ENCODE data around the gene SNAPIN. TPM values are rescaled to one million over a fixed set of nuclear protein-coding genes. Genes with fewer than 3 reads are reported as not detected.
A peak's percentile ranks its signal among the peaks of the same experiment; 100 is the strongest.

The SNAPIN gene
- total and polyA plus RNA-seq, 9 of the 15 experiments (the other 6 are each of a cell fraction or from before 2014, with no cell fraction given), result 11.2 to 43.9 (median 32.3) TPM

GRCh38 chr1:153658400-153659174 lies at the start of gene SNAPIN (continued):
- TF ChIP-seq, protein P1, sequence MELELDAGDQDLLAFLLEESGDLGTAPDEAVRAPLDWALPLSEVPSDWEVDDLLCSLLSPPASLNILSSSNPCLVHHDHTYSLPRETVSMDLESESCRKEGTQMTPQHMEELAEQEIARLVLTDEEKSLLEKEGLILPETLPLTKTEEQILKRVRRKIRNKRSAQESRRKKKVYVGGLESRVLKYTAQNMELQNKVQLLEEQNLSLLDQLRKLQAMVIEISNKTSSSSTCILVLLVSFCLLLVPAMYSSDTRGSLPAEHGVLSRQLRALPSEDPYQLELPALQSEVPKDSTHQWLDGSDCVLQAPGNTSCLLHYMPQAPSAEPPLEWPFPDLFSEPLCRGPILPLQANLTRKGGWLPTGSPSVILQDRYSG (tag; conservative IDR thresholded peaks at IDR 0.05; ENCODE audit: low read depth), result no peak
- TF ChIP-seq PHF21A (IDR thresholded peaks at IDR 0.05; ENCODE audit: borderline replicate concordance, low read depth) (no peak), ZNF431 (CRISPR knock-in tag; IDR thresholded peaks at IDR 0.05) (no peak), POU5F1 (IDR thresholded peaks at IDR 0.05; ENCODE audit: borderline replicate concordance, low read depth, low read length, partially characterized antibody) (no peak), SMAD3 (CRISPR knock-in tag; conservative IDR thresholded peaks at IDR 0.05) (no peak), BACH1 (tag; IDR thresholded peaks at IDR 0.05) (no peak), ZNF778 (CRISPR knock-in tag; IDR thresholded peaks at IDR 0.05) (no peak), HLTF (IDR thresholded peaks at IDR 0.05) (no peak), STAG1 (CRISPR knock-in tag; IDR thresholded peaks at IDR 0.05; ENCODE audit: borderline replicate concordance) (no peak), ZNF695 (CRISPR knock-in tag; IDR thresholded peaks at IDR 0.05) (no peak), ZNF407 (IDR thresholded peaks at IDR 0.05; ENCODE audit: low read depth) (no peak)
- TF ChIP-seq, protein P2, sequence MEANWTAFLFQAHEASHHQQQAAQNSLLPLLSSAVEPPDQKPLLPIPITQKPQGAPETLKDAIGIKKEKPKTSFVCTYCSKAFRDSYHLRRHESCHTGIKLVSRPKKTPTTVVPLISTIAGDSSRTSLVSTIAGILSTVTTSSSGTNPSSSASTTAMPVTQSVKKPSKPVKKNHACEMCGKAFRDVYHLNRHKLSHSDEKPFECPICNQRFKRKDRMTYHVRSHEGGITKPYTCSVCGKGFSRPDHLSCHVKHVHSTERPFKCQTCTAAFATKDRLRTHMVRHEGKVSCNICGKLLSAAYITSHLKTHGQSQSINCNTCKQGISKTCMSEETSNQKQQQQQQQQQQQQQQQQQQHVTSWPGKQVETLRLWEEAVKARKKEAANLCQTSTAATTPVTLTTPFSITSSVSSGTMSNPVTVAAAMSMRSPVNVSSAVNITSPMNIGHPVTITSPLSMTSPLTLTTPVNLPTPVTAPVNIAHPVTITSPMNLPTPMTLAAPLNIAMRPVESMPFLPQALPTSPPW (CRISPR knock-in tag; IDR thresholded peaks at IDR 0.05), result peak; percentile 89
- TF ChIP-seq, protein P3, sequence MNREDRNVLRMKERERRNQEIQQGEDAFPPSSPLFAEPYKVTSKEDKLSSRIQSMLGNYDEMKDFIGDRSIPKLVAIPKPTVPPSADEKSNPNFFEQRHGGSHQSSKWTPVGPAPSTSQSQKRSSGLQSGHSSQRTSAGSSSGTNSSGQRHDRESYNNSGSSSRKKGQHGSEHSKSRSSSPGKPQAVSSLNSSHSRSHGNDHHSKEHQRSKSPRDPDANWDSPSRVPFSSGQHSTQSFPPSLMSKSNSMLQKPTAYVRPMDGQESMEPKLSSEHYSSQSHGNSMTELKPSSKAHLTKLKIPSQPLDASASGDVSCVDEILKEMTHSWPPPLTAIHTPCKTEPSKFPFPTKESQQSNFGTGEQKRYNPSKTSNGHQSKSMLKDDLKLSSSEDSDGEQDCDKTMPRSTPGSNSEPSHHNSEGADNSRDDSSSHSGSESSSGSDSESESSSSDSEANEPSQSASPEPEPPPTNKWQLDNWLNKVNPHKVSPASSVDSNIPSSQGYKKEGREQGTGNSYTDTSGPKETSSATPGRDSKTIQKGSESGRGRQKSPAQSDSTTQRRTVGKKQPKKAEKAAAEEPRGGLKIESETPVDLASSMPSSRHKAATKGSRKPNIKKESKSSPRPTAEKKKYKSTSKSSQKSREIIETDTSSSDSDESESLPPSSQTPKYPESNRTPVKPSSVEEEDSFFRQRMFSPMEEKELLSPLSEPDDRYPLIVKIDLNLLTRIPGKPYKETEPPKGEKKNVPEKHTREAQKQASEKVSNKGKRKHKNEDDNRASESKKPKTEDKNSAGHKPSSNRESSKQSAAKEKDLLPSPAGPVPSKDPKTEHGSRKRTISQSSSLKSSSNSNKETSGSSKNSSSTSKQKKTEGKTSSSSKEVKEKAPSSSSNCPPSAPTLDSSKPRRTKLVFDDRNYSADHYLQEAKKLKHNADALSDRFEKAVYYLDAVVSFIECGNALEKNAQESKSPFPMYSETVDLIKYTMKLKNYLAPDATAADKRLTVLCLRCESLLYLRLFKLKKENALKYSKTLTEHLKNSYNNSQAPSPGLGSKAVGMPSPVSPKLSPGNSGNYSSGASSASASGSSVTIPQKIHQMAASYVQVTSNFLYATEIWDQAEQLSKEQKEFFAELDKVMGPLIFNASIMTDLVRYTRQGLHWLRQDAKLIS (CRISPR knock-in tag; IDR thresholded peaks at IDR 0.05), result no peak

All from K562 (cell line).